SH-SY5Y (cell line): ENCODE results near the gene KRT79.

Source experiments
- GATA2 ChIP-seq: IDR thresholded peaks from 2 replicates; pipeline ENCODE4 v1.6.1; 2011; ENCODE audit warnings: mild to moderate bottlenecking, low read depth, low read length
- GATA3 ChIP-seq: IDR thresholded peaks from 2 replicates; pipeline ENCODE4 v1.6.1; 2011; ENCODE audit warnings: low read depth, mild to moderate bottlenecking, low read length, moderate library complexity

DNA sequence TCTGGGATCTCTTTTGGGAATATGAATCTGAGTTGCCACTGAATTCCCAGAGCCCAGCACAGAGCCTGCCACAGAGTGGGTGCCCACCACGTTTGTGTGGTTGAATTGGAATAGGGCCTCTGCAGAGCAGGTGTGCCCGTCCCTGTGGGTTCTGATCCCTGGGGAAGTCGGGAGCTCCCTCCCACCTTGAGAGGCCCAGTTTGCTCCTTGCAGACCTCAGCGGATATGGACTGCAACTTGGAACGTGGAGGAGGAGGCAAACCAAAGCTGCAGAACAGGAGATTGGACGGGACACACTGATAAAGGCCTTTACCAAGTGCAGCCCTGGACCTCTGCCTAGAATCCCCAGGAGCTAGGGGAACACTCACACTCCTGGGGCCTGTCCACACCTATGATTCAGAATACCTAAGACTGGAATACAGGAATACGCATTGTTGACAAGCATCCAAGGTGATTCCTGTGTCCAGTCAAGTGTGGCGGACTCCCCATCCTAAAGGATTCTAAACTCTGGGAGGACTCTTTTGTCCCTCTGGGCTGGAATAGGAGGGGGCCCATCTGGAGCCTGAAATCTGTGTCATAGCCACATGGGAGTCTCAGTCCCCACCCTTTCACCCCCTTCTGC is 59.4 kb downstream of the KRT79 start:
- TF ChIP-seq GATA3, result no peak
- no peak for TF ChIP-seq GATA2
